Measurements from ENCODE around the gene DSP.

- TF ChIP-seq CTCF (conservative IDR thresholded peaks at IDR 0.05; ENCODE audit: low read depth in 2 of 2) (no peak), EZH2phosphoT487 (IDR thresholded peaks at IDR 0.05; ENCODE audit: unreplicated experiment) (no peak), POLR2AphosphoS5 (IDR thresholded peaks at IDR 0.05; ENCODE audit: low read depth) (no peak), EZH2 (IDR thresholded peaks at IDR 0.05; ENCODE audit: low read depth, unreplicated experiment) (no peak)
- TF ChIP-seq, protein P1, sequence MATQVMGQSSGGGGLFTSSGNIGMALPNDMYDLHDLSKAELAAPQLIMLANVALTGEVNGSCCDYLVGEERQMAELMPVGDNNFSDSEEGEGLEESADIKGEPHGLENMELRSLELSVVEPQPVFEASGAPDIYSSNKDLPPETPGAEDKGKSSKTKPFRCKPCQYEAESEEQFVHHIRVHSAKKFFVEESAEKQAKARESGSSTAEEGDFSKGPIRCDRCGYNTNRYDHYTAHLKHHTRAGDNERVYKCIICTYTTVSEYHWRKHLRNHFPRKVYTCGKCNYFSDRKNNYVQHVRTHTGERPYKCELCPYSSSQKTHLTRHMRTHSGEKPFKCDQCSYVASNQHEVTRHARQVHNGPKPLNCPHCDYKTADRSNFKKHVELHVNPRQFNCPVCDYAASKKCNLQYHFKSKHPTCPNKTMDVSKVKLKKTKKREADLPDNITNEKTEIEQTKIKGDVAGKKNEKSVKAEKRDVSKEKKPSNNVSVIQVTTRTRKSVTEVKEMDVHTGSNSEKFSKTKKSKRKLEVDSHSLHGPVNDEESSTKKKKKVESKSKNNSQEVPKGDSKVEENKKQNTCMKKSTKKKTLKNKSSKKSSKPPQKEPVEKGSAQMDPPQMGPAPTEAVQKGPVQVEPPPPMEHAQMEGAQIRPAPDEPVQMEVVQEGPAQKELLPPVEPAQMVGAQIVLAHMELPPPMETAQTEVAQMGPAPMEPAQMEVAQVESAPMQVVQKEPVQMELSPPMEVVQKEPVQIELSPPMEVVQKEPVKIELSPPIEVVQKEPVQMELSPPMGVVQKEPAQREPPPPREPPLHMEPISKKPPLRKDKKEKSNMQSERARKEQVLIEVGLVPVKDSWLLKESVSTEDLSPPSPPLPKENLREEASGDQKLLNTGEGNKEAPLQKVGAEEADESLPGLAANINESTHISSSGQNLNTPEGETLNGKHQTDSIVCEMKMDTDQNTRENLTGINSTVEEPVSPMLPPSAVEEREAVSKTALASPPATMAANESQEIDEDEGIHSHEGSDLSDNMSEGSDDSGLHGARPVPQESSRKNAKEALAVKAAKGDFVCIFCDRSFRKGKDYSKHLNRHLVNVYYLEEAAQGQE (IDR thresholded peaks at IDR 0.05; ENCODE audit: unreplicated experiment): no peak
Observed at GRCh38 chr6:7500752-7501282, 40.7 kb upstream of the DSP start.

Data from GM23338 (cell line).